ENCODE results near the gene PPARA. TPM values are rescaled to one million over a fixed set of nuclear protein-coding genes. Genes with fewer than 3 reads are reported as not detected.

The PPARA gene
- total and polyA plus RNA-seq, 9 of the 15 experiments (the other 6 are each of a cell fraction or from before 2014, with no cell fraction given), result 0.64 to 5.3 (median 3.5) TPM

DNA sequence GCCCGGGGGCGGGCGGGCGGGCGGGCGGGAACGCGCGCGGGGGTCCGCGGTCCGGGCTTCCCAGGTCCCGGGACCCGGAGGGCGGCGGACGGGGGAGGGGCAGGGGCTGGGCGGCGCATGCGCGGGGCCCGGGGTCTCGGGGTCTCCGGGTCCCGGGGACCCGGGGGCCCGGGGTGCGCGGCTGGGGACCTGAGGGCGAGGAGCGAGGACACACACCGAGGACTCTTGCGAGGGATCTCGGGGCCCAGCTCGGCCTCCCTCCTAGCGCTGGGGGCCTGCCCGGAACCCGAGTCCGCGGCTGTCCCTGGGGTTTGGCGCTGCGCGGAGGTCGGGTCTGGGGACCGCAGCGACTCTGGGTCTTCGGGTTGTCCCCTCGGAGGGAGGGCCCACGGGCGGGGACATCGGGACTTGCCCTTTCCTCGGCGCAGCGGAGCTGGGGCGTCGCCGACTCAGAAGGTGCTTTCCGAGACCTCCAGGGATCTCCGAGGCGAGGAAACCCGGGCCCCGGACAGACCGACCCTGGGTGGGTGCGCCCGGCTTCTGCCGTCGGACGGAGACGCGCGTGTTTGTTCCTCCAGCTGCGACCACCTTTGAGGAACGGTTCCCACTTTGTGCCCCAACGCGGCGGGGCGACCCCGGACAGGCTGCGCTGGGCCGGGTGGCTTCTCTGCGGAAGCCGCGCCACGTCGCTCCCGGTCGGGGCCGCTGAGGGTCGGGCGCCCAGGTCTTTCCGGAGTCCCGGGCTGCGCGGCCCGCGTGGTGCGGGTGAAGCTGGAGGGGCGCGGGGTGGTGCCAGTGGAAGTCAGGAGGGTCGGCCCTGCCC is 540 bp downstream of the PPARA start (continued):
- TF ChIP-seq, protein P1, sequence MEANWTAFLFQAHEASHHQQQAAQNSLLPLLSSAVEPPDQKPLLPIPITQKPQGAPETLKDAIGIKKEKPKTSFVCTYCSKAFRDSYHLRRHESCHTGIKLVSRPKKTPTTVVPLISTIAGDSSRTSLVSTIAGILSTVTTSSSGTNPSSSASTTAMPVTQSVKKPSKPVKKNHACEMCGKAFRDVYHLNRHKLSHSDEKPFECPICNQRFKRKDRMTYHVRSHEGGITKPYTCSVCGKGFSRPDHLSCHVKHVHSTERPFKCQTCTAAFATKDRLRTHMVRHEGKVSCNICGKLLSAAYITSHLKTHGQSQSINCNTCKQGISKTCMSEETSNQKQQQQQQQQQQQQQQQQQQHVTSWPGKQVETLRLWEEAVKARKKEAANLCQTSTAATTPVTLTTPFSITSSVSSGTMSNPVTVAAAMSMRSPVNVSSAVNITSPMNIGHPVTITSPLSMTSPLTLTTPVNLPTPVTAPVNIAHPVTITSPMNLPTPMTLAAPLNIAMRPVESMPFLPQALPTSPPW (CRISPR knock-in tag; IDR thresholded peaks at IDR 0.05), result peak; percentile 56
- TF ChIP-seq EHMT2 (IDR thresholded peaks at IDR 0.05), result no peak
- no peak for TF ChIP-seq E2F4 (CRISPR knock-in tag; IDR thresholded peaks at IDR 0.05; ENCODE audit: low read depth)
- TF ChIP-seq ZSCAN29 (IDR thresholded peaks at IDR 0.05), result no peak
- TF ChIP-seq POLR3A (IDR thresholded peaks at IDR 0.05; ENCODE audit: borderline replicate concordance, extremely low read depth, insufficient read depth, insufficient read length), result no peak
- 0 out of 2 replicates have a peak, but pooled peaks have one; percentile 23 for TF ChIP-seq HNRNPL (IDR thresholded peaks at IDR 0.05; ENCODE audit: low read depth, low read length)
- TF ChIP-seq ZBTB5 (IDR thresholded peaks at IDR 0.05), result no peak
- TF ChIP-seq RFX1 (IDR thresholded peaks at IDR 0.05), result no peak
- TF ChIP-seq NR1H2 (CRISPR knock-in tag; IDR thresholded peaks at IDR 0.05), result no peak
- no peak for TF ChIP-seq TRIM25 (IDR thresholded peaks at IDR 0.05; ENCODE audit: borderline replicate concordance)
- no peak for TF ChIP-seq HDAC6 (IDR thresholded peaks at IDR 0.05; ENCODE audit: low read depth, low read length)
- TF ChIP-seq CHD1 (IDR thresholded peaks at IDR 0.05; ENCODE audit: low read length), result peak; percentile 55
- TF ChIP-seq MBD2 (IDR thresholded peaks at IDR 0.05; ENCODE audit: borderline replicate concordance, low read depth), result no peak
- TF ChIP-seq, protein P2, sequence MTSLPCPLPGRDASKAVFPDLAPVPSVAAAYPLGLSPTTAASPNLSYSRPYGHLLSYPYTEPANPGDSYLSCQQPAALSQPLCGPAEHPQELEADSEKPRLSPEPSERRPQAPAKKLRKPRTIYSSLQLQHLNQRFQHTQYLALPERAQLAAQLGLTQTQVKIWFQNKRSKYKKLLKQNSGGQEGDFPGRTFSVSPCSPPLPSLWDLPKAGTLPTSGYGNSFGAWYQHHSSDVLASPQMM (CRISPR knock-in tag; IDR thresholded peaks at IDR 0.05), result no peak
- TF ChIP-seq POLR2G (IDR thresholded peaks at IDR 0.05; ENCODE audit: low read depth, low read length), result peak; percentile 60

Measured in K562 (cell line).